Loucy (cell line): ENCODE data around the gene GEMIN7.

Experiments
- EZH2phosphoT487 ChIP-seq: fragments of 200-600 bp; IDR thresholded peaks from 2 replicates; pipeline ENCODE4 v1.6.1; 2018; ENCODE audit warnings: antibody characterized with exemption, mild to moderate bottlenecking, moderate library complexity, borderline replicate concordance
- TF ChIP-seq, protein P1 (sequence below): fragments of 200-600 bp; sonication (generic); conservative IDR thresholded peaks from 2 replicates; pipeline ENCODE4 v1.5.1; 2014; ENCODE audit warnings: mild to moderate bottlenecking, antibody characterized with exemption, low read length

GRCh38 chr19:45136507-45137178 is 57.6 kb downstream of the GEMIN7 start:
- TF ChIP-seq, protein P1, sequence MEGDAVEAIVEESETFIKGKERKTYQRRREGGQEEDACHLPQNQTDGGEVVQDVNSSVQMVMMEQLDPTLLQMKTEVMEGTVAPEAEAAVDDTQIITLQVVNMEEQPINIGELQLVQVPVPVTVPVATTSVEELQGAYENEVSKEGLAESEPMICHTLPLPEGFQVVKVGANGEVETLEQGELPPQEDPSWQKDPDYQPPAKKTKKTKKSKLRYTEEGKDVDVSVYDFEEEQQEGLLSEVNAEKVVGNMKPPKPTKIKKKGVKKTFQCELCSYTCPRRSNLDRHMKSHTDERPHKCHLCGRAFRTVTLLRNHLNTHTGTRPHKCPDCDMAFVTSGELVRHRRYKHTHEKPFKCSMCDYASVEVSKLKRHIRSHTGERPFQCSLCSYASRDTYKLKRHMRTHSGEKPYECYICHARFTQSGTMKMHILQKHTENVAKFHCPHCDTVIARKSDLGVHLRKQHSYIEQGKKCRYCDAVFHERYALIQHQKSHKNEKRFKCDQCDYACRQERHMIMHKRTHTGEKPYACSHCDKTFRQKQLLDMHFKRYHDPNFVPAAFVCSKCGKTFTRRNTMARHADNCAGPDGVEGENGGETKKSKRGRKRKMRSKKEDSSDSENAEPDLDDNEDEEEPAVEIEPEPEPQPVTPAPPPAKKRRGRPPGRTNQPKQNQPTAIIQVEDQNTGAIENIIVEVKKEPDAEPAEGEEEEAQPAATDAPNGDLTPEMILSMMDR = no peak
- no peak for TF ChIP-seq EZH2phosphoT487
